Stimulated activated CD4-positive, alpha-beta T cell treated with anti-CD3 and anti-CD28 coated beads, TNF-alpha, amount 100 ng/mL, for 24 hours (primary cell): ENCODE results near the gene LRRC3.
"Not testable (repeated sequence)": the region's sequence is repeated elsewhere in the genome, so short reads cannot be mapped to it uniquely, and the experiment has no call there.

Source experiments
- DNase-seq, 3 experiments: peaks; one replicate each; pipeline ENCODE4 v3.0.0-alpha.2; 2020; ENCODE audit warnings: low read depth in 3 of 3

The LRRC3 gene, protein sequence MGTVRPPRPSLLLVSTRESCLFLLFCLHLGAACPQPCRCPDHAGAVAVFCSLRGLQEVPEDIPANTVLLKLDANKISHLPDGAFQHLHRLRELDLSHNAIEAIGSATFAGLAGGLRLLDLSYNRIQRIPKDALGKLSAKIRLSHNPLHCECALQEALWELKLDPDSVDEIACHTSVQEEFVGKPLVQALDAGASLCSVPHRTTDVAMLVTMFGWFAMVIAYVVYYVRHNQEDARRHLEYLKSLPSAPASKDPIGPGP

DNA sequence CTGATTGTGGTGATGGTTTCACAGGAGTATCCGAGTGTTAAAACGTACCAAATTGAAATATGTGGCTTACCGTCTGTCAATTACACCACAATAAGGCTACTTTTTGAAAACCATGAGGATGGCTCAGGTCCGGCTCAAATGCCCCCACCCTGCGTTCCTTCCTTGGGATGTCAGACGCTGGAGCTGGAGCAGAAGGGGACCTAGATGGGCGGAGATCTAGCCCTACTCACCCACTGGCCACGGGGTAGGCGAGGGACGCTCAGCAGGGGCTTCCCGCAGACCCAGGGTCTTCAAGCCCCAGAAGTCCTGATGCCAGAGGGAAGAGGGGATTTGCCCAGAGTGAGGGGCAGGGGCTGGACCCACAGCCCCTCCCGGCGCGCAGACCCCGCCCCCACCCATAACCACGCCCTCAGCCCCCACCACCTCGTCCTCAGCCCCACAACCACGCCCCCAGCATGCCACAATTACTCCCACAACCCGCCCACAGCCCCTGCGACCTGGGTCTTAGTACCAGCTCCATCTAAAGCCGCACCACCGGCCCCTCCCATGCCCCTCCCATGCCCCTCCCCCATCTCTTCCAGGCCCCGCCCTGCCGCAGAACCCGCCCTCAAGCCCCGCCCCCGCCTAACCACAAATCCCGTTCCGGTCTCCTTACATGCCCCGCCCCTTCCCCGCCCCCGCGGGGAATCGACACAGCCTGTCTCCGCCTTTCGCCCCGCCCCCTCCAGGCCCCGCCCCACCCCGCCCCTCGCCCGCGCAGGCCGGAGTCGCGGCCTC, at the start of gene LRRC3:
LRRC3 (plus strand) TSS at position 764 of the 777 bp plus-strand sequence. CDS start 1,135 bp downstream, outside the sequence.
- DNase-seq, result peak; percentile 65 to 82 (median 70)

DNA sequence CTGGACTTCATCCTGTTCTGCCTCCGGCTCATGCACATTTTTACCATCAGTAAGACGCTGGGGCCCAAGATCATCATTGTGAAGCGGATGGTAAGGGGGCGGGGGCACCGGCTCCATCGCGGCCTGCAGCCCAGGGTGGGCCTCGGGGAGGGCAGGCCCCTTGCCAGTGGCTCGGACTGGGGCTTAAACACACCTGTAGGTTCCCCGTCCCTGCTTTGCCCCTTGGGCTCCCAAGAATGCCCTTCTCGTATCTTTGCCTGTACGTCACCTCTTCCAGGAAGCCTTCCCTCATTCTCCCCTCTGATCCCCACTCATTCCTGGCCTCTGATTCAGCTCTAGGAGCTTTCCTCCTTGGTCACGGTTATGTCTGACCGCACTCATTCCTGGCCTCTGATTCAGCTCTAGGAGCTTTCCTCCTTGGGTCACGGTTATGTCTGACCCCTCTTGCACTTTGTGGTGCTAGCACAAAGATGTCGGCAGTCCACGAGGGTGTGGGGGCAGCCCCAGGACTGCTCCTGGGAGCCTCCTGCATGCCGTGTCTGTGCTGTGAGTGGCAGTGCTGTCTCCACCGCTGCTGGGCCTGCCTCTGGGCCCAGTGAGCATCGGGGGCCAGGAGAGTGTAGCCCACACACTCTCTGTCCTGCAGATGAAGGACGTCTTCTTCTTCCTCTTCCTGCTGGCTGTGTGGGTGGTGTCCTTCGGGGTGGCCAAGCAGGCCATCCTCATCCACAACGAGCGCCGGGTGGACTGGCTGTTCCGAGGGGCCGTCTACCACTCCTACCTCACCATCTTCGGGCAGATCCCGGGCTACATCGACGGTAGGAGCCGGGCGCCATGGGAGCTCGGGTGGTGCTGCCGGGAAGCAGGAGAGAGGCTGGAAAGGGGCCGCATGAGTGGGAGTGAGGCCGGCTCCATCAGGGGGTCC, 49.1 kb upstream of the LRRC3 start:
- no peak for DNase-seq

DNA sequence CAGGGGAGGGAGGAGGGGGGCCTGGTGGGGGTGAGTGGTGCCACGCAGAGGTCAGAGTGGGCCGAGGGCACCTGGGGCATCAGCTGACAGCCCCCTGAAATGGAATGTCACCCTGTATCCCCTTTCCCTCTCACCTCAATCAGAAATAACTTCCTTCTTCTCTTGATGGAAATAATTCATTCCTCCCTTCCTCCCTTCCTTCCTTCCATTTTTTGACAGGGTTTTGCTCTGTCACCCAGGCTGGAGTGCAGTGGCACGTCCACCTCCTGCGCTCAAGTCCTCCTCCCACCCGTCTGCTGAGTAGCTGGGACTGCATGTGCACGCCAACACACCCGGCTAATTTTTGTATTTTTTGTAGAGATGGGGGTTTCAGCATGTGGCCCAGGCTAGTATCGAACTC, 48.4 kb upstream of the LRRC3 start:
- no peak for DNase-seq

DNA sequence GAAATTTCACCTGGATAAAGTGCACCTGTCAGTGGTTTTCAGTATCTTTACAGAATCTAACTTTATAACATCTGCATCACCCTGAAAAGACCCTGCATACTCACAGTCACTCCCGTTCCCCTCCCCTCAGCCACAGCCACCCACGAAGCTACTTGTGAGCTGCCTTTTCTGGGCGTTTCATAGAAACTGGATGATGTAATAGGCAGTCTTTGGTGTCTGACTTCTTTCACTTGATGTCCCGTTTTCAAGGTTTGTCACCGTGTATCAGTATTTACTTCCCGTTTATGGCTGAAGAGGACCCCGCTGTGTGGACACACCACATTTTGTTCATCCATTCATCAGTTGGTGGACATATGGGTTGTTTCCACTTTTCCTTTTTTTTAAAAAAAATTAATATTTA, 47.8 kb upstream of the LRRC3 start:
- peak in 2 of 3 experiments; percentile 30 to 36 for DNase-seq

DNA sequence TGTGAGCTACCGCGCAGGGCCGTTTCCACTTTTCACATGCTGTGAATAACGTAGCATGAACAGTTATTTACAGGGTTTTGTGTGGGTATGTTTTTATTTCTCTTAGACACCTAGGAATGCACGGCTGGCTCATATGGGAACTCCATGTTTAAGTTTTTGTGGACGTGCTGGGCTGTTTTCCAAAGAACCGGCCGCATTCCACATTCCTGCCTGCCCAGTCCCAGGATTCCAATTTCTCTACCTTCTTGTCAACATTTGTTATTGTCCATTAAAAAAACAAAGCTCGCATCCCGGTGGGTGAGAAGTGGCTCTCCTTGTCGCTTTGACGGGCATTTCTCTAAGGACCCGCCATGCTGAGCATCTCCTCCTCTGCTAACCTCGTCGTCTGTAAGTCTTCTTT, 47.1 kb upstream of the LRRC3 start:
- no peak for DNase-seq

DNA sequence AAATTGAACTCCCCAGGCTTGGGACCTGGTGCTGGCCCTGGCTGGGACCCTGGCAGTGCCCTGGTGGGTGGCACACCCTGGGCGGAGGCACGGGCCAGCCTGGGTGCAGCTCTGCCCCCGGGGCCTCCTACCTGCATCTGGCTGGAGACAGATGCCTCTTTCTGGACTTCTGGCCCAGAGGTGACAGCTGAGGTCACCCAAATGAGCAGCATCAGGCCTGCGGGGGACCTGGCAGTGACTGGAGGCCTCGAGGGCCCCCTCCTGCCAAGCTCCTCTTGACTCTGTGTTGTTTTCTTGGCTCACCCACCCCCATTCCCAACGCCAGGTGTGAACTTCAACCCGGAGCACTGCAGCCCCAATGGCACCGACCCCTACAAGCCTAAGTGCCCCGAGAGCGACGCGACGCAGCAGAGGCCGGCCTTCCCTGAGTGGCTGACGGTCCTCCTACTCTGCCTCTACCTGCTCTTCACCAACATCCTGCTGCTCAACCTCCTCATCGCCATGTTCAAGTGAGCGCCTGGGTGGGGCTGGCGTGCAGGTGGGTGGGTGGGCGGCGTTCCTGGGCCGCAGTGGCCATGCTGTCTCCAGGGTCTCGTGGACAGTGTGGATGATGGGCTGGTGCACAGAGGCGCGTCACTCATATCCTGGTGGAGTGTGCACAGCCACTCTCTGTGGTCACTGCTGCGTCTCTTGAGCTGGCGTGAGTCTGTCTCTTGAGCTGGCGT, 41.6 kb upstream of the LRRC3 start:
- DNase-seq, result no peak

DNA sequence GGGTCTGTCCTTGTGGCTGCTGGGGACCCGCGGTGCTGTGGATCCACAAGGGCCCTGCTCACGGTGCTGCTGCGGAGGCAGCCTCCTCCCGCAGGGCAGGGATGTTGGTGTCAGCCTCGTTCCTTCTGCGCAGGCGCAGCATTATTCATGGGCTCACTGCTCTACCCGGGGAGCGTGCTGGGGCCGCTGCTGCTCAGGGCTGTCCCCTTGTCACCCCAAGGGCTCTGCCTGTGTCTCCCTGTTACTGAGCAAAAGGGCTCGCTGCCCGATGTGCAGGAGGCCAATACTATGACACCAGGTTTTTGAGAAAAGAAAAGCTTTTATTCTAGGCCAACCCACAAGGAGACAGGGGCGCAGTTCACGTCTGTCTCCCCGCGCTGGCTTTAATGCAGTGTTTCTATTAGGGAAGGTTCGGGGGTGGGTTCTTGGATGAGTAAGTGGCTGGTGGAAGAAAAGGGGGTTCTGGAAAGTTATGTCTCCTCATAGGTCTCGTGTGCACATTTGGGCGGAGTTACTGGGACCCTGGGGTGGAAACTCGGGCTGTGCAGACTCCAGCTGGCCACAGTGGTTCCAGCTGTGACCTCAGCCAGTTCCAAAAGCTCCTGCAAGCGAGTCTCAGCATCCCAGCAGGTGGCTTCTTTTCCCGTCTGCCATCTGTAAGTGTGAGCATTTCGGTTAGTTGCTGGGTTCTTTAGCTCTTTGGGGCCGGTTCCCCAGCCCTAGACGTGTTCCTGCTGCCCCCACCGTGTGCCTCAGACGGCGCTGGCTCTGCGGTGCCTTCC, 40.8 kb upstream of the LRRC3 start:
- no peak for DNase-seq

DNA sequence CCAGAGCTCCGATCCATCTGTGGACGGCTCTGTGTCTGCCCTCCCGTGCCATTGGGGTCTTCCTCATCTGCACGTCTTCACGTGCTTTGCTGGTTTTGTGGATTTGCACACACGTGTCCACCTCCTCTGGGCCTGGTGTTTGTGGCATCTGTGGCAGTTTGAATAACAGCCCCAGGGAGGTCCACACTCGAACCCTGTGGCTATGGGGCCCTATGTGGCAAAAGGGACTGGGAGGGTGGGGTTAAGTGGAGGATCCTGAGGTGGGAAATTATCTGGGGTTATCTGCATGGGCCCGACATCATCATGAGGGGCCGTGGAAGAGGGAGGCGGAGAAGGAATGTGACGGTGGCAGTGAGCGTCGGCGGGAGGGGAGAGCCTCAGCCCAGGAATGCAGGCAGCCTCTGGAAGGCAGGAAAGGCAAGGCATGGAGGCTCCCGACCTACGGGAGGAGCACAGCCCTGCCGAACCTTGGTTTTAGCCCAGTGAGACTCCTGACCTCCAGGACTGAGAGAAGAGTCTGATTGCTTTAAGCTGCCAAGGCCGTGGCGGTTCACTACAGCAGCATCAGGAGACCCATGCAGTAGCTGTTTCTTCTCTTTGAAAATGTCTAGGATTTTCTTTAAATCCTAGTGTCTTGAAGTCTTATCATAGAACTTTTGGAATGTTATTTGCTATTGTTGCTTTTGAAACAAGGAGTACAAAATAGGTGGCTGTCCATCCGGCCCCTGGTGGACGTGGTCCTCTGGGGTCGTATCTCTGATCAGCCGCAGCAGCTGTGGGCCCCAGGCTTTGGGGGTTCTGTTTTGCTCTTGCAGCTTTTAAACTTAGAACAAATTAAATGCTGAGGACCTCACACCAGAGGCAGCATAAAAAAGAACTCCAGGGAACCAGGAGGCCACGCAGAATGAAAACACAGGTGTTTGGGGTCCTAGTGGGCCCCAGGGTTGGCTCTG, 40.0 kb upstream of the LRRC3 start:
- DNase-seq, result no peak

DNA sequence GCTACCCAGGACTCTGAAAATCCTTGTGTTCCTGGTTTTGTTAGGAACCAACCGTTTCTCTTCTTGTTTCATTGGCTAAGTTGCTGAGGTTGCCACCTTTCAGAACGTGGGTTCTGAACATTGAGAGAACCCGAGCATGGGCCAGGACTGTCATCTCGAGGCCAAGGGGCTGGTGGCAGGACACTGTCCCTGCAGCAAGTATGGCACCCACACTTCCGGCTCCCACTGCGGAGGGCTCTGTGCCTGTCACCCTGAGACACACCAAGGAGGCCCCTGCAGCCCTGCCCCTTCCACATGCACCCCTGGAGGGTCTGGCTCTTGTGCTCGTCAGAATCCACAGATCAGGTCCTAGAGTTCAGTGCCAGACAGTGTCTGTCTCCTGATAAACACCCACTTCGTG, 39.1 kb upstream of the LRRC3 start:
- no peak for DNase-seq

DNA sequence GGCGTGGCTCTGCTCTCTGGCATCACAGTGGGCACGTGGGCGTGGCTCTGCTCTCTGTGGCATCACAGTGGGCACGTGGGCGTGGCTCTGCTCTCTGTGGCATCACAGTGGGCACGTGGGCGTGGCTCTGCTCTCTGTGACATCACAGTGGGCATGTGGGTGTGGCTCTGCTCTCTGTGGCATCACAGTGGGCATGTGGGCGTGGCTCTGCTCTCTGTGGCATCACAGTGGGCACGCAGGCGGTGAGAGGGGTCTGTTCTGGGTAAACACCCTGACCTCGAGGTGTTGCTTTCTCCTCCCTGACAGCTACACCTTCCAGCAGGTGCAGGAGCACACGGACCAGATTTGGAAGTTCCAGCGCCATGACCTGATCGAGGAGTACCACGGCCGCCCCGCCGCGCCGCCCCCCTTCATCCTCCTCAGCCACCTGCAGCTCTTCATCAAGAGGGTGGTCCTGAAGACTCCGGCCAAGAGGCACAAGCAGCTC, 37.6 kb upstream of the LRRC3 start:
- not testable (repeated sequence) for DNase-seq

DNA sequence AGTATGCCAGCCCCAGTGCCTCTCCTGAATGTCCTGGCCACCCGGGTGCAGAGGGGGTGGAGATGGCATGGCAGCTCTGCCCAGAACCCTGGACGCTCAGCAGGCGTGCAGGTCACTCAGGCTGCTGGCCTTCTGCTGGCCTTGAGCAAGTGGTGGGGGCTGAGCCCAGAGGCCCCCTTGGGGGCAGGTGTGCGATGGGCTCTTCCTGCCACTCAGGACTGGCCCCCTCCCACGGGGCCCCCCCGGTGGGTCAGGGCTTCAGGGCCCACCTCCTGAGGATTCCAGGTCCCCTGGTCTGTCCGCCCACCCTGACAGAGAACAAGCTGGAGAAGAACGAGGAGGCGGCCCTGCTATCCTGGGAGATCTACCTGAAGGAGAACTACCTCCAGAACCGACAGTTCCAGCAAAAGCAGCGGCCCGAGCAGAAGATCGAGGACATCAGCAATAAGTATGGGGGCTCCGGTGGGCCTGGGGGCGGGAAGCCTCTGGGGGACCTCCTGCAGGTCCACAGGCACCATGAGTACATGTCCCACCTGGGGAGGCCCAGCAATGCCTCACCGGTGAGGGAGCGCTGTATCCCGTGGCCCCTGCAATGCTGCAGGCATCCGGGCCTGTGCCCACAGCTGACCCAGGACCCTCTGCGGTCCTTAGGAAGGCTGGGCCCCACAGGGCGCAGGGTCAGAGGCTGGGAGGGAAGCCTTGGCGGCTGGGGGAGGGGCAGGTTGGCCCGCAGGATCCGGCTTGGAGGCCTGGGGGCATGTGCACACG, 37.0 kb upstream of the LRRC3 start:
- no peak for DNase-seq

DNA sequence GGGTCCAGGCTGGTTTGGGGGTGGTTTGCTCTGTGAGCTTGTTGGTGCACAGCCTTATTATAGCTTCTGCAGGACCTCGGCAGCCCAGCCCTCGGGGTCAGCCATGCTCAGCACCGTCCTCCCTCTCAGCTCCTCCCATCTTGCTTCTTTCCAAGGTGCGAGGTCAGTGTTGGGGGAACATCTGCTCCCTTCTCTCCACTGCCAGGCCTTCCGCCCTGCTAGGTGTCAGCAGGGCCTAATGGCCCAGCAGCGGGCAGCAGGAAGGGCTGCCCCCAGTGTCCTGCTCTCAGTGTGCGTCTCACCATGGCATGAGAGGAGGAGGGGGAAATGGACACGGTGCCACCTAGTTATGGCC, 36.5 kb upstream of the LRRC3 start:
- DNase-seq, result no peak

DNA sequence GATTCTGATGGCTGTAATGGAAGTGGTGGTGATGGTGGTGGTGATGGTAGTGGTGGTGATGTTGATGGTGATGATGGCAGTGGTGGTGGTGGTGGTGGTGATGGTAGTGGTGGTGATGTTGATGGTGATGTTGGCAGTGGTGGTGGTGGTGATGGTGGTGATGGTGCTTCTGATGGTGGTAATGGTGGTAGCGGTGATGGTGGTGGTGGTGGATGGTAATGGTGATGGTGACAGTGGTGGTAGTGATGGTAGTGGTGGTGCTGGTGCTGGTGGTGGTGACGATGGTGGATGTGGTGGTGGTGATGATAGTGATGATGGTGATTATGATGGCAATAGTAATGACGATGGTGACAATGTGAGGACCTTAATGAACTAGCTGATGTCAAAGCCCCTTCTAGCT, 35.6 kb upstream of the LRRC3 start:
- no peak for DNase-seq

DNA sequence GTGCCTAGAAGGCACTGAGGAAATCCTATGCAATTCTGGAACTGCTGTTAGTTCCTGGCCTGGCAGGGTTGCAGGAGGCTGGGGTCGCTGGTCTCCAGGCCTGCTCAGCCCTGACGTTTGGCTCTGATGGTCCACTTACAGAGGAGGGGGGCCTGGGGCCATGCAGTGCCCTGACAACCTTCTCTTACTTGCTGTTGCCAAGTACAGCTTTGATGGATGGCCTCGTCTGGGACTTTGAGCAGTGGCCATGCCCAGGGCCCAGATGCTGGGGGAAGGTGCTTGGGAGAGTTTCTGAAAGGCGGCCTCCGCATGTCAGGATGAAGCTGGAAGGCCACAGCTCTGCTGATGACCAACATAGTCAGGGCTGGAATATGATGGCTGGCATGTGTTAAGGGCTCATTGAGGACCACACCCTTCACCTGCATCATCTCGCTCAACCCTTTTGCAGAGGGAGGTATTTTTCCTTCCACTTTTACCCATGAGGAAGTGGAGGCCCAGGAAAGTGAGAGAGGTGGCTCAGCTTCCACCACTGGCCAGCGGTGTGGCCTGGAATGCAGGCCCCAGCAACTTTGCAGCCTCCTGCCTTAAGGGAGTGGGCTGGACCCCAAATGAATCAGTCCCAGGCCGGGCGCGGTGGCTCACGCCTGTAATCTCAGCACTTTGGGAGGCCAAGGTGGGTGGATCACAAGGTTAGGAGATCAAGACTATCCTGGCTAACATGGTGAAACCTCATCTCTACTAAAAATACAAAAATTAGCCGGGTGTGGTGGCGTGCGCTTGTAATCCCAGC, 34.7 kb upstream of the LRRC3 start:
- DNase-seq, result no peak

DNA sequence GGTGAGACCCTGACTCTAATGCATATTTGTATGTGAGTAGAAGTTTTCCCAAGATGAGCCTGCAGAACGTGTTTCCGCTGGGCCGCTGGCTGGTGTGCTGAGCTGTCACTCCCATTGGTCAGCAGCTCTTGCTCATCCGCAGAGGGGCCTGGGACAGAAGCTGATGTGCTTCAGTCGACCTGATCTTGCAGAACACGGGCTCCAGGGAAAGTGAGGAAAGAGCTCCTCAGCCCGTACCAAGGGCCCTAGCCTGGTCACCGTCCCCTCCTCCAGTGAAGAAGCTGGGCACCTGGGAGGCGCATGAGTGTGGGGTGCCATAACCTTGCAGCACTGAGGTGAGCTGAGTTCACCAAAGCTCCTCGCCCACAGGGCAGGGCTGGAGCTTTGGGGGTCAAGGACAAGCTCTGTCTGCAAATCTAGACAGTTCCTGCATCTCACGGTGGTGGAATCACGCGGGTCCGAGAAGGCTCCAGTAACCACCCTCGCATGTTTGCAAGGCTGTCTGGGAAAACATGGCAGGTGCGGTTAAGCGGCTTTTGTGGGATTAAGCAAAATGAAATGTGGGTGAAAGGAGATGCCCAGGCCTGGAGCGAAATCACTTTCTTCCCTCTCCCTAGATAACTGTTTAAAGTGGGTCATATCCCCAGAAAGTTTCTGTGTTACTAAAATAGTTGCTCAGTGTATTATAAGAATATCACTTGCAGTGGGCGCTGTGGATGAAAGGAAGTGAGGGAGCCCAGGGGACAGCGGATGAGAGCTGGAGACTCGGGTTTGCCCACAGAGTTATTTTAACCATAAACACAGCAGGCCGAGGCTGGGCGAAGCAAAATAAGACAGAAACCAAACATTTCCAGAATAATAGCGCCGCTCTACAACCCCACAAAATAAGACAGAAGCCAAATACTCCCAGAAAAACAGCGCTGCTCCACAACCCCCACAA, 33.1 kb upstream of the LRRC3 start:
- no peak for DNase-seq

DNA sequence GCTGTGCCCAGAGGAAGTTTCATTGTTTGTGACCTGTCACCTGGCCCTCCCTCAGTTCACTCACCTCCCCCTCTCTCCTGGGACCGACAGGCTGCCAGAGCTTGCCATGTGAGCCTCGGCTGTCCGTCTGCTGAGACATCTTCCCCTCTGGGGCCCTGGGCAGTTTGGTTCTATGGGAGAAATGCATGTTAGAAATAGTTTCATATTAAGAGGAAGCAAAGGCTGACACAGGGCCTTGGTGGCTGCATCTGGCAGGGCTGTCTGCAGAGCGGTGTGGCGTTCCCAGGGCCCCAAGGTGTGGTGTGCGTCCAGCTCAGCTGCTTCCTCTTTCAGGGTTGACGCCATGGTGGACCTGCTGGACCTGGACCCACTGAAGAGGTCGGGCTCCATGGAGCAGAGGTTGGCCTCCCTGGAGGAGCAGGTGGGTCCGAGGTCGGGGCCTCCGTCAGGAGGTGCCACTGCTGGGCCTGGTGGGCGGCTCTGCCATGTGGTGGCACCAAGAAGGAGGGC, 31.9 kb upstream of the LRRC3 start:
- DNase-seq, result no peak
